HUES64 (cell line): ENCODE data around the gene NPHP4.
"Not testable (repeated sequence)": the region's sequence is repeated elsewhere in the genome, so short reads cannot be mapped to it uniquely, and the experiment has no call there.

Source experiments
- H3K27ac ChIP-seq: 2 replicates; pipeline ENCODE4 v1.7.0; 2013; ENCODE audit warnings: low read depth, low read length, inconsistent platforms
- H3K27me3 ChIP-seq: 2 replicates; pipeline ENCODE4 v1.6.1; 2013; ENCODE audit warnings: mild to moderate bottlenecking, low read length; ENCODE audit not compliant: insufficient read depth
- H3K36me3 ChIP-seq: 2 replicates; pipeline ENCODE4 v1.6.1; 2013; ENCODE audit warnings: mild to moderate bottlenecking, low read length; ENCODE audit not compliant: insufficient read depth
- H3K4me1 ChIP-seq: 2 replicates; pipeline ENCODE4 v1.6.1; 2013; ENCODE audit warnings: mild to moderate bottlenecking, low read length, moderate library complexity; ENCODE audit not compliant: insufficient read depth
- H3K4me3 ChIP-seq: 2 replicates; pipeline ENCODE4 v1.5.1; 2013; ENCODE audit warnings: mild to moderate bottlenecking, low read length, moderate library complexity
- H3K9ac ChIP-seq: 2 replicates; pipeline ENCODE4 v1.6.1; 2013; ENCODE audit warnings: mild to moderate bottlenecking, low read depth, low read length
- H3K9me3 ChIP-seq: 2 replicates; pipeline ENCODE4 v1.6.1; 2013; ENCODE audit warnings: low read depth, low read length; ENCODE audit not compliant: insufficient read depth
- WGBS: fragments of 150-250, 120-280 bp; methylation state at CpG from one replicate; pipeline ENCODE4 v1.1.7; 2013; ENCODE audit warnings: missing lambda C conversion rate; 5-methylcytosine and 5-hydroxymethylcytosine counted together

The NPHP4 gene

GRCh38 chr1:5853858-5854257 is 138.4 kb downstream of the NPHP4 start:
- not testable (repeated sequence) for H3K4me1 ChIP-seq, H3K27me3 ChIP-seq, H3K27ac ChIP-seq, H3K4me3 ChIP-seq, H3K36me3 ChIP-seq, H3K9ac ChIP-seq, H3K9me3 ChIP-seq
- WGBS = 87% methylated on average over 5 of the region's 5 CpGs

- 85% methylated on average over 8 of the region's 8 CpGs for WGBS
- no peaks in the 10 kb centered on the region for H3K4me1 ChIP-seq
- no peak overlapping the region for H3K9ac ChIP-seq
- no peak overlapping the region for H3K27ac ChIP-seq
- H3K27me3 ChIP-seq = no peaks in the 10 kb centered on the region
- H3K9me3 ChIP-seq = no peaks in the 10 kb centered on the region
- H3K4me3 ChIP-seq = no peak overlapping the region
- H3K36me3 ChIP-seq = no peaks in the 10 kb centered on the region
These were observed 141.7 kb downstream of the NPHP4 start for GRCh38 chr1:5850503-5850902.

- H3K36me3 ChIP-seq = no peaks in the 10 kb centered on the region
- H3K27ac ChIP-seq = no peak overlapping the region
- no peaks in the 10 kb centered on the region for H3K4me1 ChIP-seq
- no peaks in the 10 kb centered on the region for H3K9me3 ChIP-seq
- H3K9ac ChIP-seq = no peak overlapping the region
- 91% methylated on average over 4 of the region's 4 CpGs for WGBS
- H3K27me3 ChIP-seq = no peaks in the 10 kb centered on the region
- H3K4me3 ChIP-seq = no peak overlapping the region
These were observed 142.7 kb downstream of the NPHP4 start for GRCh38 chr1:5849550-5849949.

- Histone ChIP-seq H3K4me3 (no peak overlapping the region), H3K27me3 (no peaks in the 10 kb centered on the region), H3K4me1 (no peaks in the 10 kb centered on the region), H3K9me3 (no peaks in the 10 kb centered on the region), H3K36me3 (no peaks in the 10 kb centered on the region), H3K27ac (no peak overlapping the region), H3K9ac (no peak overlapping the region)
- WGBS = 40% methylated on average over 27 of the region's 27 CpGs
These were observed 145.1 kb downstream of the NPHP4 start for GRCh38 chr1:5847013-5847659.

GRCh38 chr1:5845376-5845775 is 146.8 kb downstream of the NPHP4 start:
- WGBS = 83% methylated on average over 5 of the region's 5 CpGs
- no peaks in the 10 kb centered on the region for H3K27me3 ChIP-seq

GRCh38 chr1:5844442-5844841 is 147.8 kb downstream of the NPHP4 start:
- Histone ChIP-seq H3K27ac (no peak overlapping the region), H3K27me3 (no peaks in the 10 kb centered on the region), H3K4me3 (no peak overlapping the region), H3K36me3 (no peaks in the 10 kb centered on the region), H3K9me3 (no peaks in the 10 kb centered on the region), H3K4me1 (no peaks in the 10 kb centered on the region), H3K9ac (no peak overlapping the region)
- 84% methylated on average over 14 of the region's 14 CpGs for WGBS

More at GRCh38 chr1:5845376-5845775, 146.8 kb downstream of the NPHP4 start:
- H3K4me1 ChIP-seq = no peaks in the 10 kb centered on the region
- no peak overlapping the region for H3K27ac ChIP-seq
- H3K9me3 ChIP-seq = no peaks in the 10 kb centered on the region
- H3K36me3 ChIP-seq = no peaks in the 10 kb centered on the region
- no peak overlapping the region for H3K4me3 ChIP-seq
- no peak overlapping the region for H3K9ac ChIP-seq

- H3K9ac ChIP-seq = no peak overlapping the region
- no peaks in the 10 kb centered on the region for H3K27me3 ChIP-seq
- no peak overlapping the region for H3K4me3 ChIP-seq
- H3K4me1 ChIP-seq = no peaks in the 10 kb centered on the region
- no peaks in the 10 kb centered on the region for H3K9me3 ChIP-seq
- no peak overlapping the region for H3K27ac ChIP-seq
- H3K36me3 ChIP-seq = no peaks in the 10 kb centered on the region
- WGBS = 91% methylated on average over 13 of the region's 13 CpGs
These were observed 148.6 kb downstream of the NPHP4 start for GRCh38 chr1:5843521-5844096.

GRCh38 chr1:5842679-5843078 is 149.5 kb downstream of the NPHP4 start:
- Histone ChIP-seq H3K27ac (no peak overlapping the region), H3K9ac (no peak overlapping the region), H3K27me3 (no peaks in the 10 kb centered on the region), H3K4me3 (no peak overlapping the region), H3K9me3 (no peaks in the 10 kb centered on the region), H3K36me3 (no peaks in the 10 kb centered on the region), H3K4me1 (no peaks in the 10 kb centered on the region)
- WGBS = 88% methylated on average over 13 of the region's 13 CpGs

GRCh38 chr1:5840551-5841001 is 151.6 kb downstream of the NPHP4 start:
- H3K4me1 ChIP-seq = peaks cover 10% of the 10 kb centered on the region; the same call in 1 of the 2 replicates
- WGBS = 90% methylated on average over 16 of the region's 16 CpGs
- no peaks in the 10 kb centered on the region for H3K27me3 ChIP-seq

GRCh38 chr1:5839881-5840550 is 152.2 kb downstream of the NPHP4 start:
- Histone ChIP-seq H3K9ac (no peak overlapping the region), H3K9me3 (no peaks in the 10 kb centered on the region), H3K4me1 (peaks cover 10% of the 10 kb centered on the region; the same call in 1 of the 2 replicates), H3K27me3 (no peaks in the 10 kb centered on the region), H3K27ac (no peak overlapping the region), H3K4me3 (no peak overlapping the region), H3K36me3 (no peaks in the 10 kb centered on the region)
- WGBS = 94% methylated on average over 10 of the region's 11 CpGs

More at GRCh38 chr1:5840551-5841001, 151.6 kb downstream of the NPHP4 start:
- H3K4me3 ChIP-seq = no peak overlapping the region
- no peaks in the 10 kb centered on the region for H3K36me3 ChIP-seq
- no peaks in the 10 kb centered on the region for H3K9me3 ChIP-seq
- H3K27ac ChIP-seq = no peak overlapping the region
- no peak overlapping the region for H3K9ac ChIP-seq

GRCh38 chr1:5839161-5839880 is 152.9 kb downstream of the NPHP4 start:
- Histone ChIP-seq H3K36me3 (no peaks in the 10 kb centered on the region), H3K4me1 (peaks cover 10% of the 10 kb centered on the region; the same call in 1 of the 2 replicates), H3K9ac (no peak overlapping the region), H3K9me3 (no peaks in the 10 kb centered on the region), H3K27me3 (no peaks in the 10 kb centered on the region), H3K4me3 (no peak overlapping the region), H3K27ac (no peak overlapping the region)
- WGBS = 94% methylated on average over 6 of the region's 6 CpGs
